ENCODE results near the gene CCNF.

The CCNF gene

GRCh38 chr16:2456551-2457153 is 27.4 kb downstream of the CCNF start:
- DNase-seq (ENCODE audit: low read depth in 2 of 2) = no peak

GRCh38 chr16:2457267-2457666 is 28.0 kb downstream of the CCNF start:
- no peak for DNase-seq (ENCODE audit: low read depth in 2 of 2)

GRCh38 chr16:2457946-2458345 is 28.7 kb downstream of the CCNF start:
- DNase-seq (ENCODE audit: low read depth in 2 of 2) = no peak

DNA sequence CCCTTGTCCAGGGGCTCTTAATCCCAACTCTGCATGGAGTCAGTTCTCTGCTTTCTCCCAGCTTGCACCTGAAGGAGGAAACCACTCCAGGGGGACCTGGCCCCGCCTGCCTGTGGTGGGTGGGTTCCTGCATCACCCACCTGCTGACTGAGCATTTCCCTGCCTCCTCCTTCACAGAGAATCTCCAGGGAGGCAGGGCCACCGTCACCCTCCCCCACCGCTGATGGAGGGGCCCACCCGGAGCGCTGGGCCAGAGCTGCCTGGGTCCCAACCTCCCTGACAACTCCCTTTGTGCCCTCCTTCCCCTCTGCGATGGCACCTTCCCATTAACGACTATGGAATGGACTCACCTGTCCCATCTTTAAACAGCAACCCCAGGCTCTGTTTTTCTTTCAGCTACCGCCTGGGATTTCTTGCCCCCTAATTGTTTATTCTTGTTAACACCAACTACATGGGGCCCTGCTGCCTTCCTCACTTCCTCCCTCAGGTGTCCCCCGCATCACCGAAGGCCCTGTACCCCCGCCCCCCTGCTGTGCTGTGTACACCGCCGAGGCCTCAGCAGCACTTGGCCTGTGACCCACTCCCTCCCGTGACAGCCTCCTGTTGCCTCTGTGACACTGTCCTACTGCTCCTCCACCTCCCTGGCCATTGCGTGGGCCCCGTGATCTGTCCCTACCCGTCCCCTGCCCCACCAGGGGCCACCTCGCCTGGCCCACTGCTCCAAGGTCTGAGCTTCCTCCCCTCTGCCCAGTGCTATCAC is 29.8 kb downstream of the CCNF start:
- DNase-seq (ENCODE audit: low read depth in 2 of 2) = no peak

GRCh38 chr16:2459647-2460390 is 30.6 kb downstream of the CCNF start, which contains the start of gene TEDC2:
Gene TEDC2 (plus strand): TSS chr16:2460109. CDS start chr16:2460145, 36 bp downstream.
- peak; percentile 90 to 96 for DNase-seq (ENCODE audit: low read depth in 2 of 2)

- DNase-seq (ENCODE audit: low read depth in 2 of 2) = no peak
Observed at GRCh38 chr16:2460391-2460713, 31.1 kb downstream of the CCNF start.

DNA sequence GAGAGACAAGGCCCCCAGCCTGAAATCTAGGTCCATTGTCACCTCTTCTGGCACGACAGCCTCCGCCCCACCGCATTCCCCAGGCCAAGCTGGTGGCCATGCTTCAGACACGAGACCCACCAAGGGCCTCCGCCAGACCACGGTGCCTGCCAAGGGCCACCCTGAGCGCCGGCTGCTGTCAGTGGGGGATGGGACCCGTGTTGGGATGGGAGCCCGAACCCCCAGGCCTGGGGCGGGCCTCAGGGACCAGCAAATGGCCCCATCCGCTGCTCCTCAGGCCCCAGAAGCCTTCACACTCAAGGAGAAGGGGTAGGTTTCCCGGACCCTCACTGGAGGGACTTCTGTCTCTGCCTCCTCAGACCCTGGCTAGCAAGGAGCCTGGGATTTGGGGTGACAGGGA is 31.7 kb downstream of the CCNF start:
- DNase-seq (ENCODE audit: low read depth in 2 of 2) = no peak

DNA sequence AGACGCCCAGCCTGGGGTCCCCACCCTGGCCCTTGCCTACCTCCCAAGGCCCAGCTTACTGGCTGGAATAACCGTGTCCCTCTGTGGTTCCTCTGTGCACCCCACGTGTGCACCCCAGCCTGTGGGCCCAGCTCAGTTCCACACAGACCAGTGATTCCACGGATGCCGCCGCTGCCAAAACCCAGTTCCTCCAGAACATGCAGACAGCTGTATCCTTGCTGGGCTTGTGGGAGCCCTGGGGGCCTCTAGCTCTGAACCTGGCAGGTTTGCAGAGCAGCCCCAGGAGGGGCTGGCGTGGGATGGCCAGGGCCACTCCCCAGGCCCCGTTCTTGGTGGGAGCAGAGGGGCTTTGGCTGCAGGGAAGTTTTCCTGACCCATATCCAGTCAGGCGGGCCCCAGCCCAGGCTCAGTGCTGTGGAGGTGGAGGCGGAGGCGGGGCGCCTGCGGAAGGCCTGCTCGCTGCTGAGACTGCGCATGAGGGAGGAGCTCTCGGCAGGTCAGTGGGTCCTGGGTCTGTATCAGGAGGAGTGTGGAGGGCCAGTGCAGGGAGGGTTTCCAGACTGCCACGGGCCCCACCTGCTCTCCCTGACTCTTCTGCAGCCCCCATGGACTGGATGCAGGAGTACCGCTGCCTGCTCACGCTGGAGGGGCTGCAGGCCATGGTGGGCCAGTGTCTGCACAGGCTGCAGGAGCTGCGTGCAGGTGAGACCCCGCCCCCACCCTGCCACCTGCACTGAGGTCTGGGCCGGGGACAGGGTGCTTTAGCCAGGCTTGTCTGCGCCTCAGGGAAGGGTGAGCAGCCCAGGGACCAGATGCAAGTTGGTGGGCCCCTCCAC is 33.0 kb downstream of the CCNF start:
- DNase-seq (ENCODE audit: low read depth in 2 of 2) = no peak

DNA sequence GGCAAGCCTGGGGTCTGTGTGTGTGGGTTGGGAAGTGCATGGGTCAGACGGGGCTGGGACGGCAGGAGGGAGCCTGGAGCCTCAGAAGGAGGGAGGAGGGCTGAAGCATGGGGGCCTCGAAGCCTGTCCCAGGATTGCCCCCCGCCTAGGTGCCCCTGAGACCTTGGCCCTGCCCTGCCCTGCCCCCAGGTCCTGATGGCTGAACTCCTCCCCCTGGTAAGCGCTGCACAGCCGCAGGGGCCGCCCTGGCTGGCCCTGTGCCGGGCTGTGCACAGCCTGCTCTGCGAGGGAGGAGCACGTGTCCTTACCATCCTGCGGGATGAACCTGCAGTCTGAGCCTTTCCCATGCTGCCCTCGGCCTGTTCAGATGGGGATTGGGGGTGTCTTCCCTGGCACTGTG is 35.1 kb downstream of the CCNF start:
- DNase-seq (ENCODE audit: low read depth in 2 of 2) = no peak

DNA sequence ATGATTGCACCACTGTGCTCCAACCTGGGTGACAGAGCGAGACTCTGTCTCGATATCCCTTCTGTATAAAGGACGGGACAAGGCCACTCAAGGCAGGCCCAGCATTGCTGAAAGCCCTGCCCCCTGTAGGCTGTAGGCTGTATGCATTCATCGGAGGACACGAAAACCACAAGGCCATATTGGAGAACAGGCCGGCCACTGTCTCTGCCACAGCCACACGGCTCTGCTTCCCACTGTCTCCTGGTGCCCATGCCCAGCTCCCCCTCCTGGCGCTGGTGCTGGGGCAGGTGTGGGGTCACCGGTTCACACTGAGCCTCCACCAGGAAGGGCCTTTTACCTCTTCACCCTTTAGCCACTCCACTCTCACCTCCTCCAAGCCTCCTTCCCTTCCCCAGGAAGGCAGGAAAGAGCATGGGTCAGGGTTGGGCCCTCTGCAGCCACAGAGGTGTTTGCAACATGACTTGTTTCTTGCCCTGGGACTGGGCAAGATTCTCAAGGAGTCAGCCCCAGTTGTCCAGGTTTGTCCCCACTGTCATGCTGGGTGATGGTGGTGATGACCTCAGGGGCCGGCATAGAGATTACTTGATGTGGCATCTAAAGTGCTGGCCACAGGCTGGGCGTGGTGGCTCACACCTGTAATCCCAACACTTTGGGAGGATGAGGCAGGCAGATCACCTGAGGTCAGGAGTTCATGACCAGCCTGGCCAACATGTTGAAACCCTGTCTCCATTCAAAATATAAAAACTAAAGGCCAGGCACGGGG is 36.6 kb downstream of the CCNF start:
- no peak for DNase-seq (ENCODE audit: low read depth in 2 of 2)

- DNase-seq (ENCODE audit: low read depth in 2 of 2) = no peak
Observed at GRCh38 chr16:2466667-2467527, 37.6 kb downstream of the CCNF start.

DNA sequence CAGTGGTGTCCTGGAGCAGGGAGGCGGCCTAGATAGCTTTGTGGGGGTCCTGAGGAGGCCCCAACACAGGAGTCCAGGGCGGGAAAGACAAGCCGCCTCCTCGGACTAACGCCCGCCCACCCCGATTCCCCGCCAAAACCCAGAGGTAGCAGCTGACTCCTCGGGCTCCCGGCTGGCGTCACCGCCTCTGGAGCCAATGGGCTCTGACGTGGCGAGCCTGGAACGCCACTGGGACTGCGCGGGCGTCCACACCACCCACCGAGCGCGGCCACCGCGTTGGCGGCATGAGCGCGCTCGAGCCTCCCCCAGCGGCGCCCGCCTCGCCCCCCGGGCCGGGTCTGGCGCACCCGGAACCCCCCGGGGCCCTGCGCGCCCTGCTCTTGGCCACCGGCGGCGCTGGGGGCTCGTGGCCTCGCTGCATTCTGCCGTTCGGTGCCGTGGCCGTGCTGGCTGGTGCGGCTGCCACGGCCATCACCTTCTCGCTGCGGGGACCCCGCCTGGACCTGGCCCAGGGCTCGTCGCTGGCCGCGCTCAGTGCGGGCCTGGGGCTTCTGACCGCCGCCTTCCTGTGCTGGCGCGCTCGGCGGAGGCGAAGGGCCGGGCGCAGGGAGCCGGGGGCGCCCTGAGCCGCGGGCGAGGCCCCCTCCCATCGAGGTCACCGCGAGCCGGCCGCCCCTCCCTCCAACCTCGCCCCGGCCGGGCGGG is 38.4 kb downstream of the CCNF start:
- no peak for DNase-seq (ENCODE audit: low read depth in 2 of 2)

DNA sequence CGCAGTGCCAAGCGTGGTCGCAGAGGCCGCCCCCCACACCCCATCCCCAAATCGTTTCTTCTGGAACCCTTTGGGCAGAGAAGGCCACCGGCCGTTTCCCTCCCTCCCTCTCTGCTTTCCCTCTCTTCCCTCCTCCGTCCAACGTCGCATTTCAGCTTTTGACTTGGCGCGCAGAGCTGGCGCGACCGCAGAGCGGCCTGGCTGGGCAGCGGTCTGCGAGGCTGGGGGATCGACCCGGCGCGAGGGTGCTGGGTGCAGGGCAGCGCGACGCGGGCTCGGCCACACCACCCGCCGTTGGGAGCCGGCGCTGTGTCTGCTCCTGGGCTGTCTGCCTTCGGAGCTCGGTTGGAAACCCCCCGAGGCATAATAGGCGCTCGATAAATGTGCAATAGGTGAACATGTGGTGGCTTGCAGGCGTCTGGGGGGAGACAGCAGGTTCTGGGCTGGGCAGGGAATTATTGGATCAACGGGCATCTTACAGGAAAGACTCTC is 39.0 kb downstream of the CCNF start:
- no peak for DNase-seq (ENCODE audit: low read depth in 2 of 2)

GRCh38 chr16:2468725-2469398 is 39.6 kb downstream of the CCNF start:
- no peak for DNase-seq (ENCODE audit: low read depth in 2 of 2)

- DNase-seq (ENCODE audit: low read depth in 2 of 2) = no peak
Observed at GRCh38 chr16:2469399-2470233, 40.4 kb downstream of the CCNF start.

GRCh38 chr16:2470234-2470601 is 41.0 kb downstream of the CCNF start:
- no peak for DNase-seq (ENCODE audit: low read depth in 2 of 2)

- DNase-seq (ENCODE audit: low read depth in 2 of 2) = no peak
Observed at GRCh38 chr16:2470603-2471015, 41.4 kb downstream of the CCNF start.

DNA sequence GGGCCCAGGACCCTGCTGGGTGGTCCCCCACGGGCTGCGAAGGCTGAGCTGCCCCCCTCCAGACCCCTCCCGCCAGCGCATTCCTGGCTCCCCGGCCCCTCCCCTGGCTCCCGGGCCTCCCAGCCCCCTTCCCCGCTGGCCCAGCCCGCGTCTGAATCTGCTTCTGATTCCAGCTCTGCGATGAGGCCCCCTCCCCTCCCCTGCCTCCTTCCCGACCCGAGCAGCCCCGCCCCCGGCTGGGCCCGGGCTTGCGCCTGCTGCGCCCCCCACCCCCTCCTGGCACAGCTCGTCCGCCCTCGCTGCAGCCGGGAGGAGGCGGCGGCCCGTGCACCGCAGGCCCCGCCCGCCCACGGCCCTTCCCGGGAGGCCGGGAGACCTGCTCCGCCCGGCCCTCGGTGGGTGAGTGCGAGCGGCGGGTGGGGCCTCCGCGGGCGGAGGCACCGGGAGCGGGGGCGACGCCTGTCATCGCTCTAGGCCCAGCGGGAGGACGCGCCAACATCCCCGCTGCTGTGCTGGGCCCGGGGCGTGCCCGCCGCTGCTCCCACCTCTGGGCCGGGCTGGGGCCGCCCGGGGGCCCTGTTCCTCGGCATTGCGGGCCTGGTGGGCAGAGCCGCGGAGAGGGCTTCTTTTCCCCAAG is 41.9 kb downstream of the CCNF start, which contains the start of gene NTN3:
TSS of gene NTN3 (plus strand) at position 282 of the 637 bp plus-strand sequence. CDS start 405 bp downstream, outside the sequence.
- no peak for DNase-seq (ENCODE audit: low read depth in 2 of 2)

Data from stimulated activated CD8-positive, alpha-beta memory T cell treated with anti-CD3 and anti-CD28 coated beads, Interleukin-2, amount 100 ng/mL, for 1 hour (primary cell).